HFFc6 (cell line): ENCODE data around the gene SLC34A3. TPM values are rescaled to one million over a fixed set of nuclear protein-coding genes. Genes with fewer than 3 reads are reported as not detected.
A peak's percentile ranks its signal among the peaks of the same experiment; 100 is the strongest.

Source experiments
- DNase-seq: peaks from one replicate; pipeline ENCODE4 v3.0.0-alpha.2; 2018
- H3K27ac Mint-ChIP-seq: 2 replicates; pipeline ENCODE4 v1.8.0; 2020; ENCODE audit warnings: mild to moderate bottlenecking, mixed read lengths
- H3K27me3 Mint-ChIP-seq: 2 replicates; pipeline ENCODE4 v1.8.0; 2021; ENCODE audit warnings: mild to moderate bottlenecking, moderate library complexity, mixed read lengths; ENCODE audit not compliant: insufficient read depth
- H3K36me3 Mint-ChIP-seq: 2 replicates; pipeline ENCODE4 v1.8.0; 2021; ENCODE audit warnings: low read depth, mixed read lengths
- H3K4me1 Mint-ChIP-seq: 2 replicates; pipeline ENCODE4 v1.8.0; 2020; ENCODE audit warnings: low read depth, mixed read lengths
- H3K4me3 Mint-ChIP-seq: 2 replicates; pipeline ENCODE4 v1.8.0; 2020; ENCODE audit warnings: mild to moderate bottlenecking, moderate library complexity, mixed read lengths
- H3K9me3 Mint-ChIP-seq: 2 replicates; pipeline ENCODE4 v1.8.0; 2020; ENCODE audit warnings: mild to moderate bottlenecking, mixed read lengths
- total RNA-seq, 6 experiments: library from RNA; stranded (reverse); fragmentation: NEBNext Ultra II Directional; extraction: Animal tissue kit (Norgen Biotek cat#: 25700); gene quantifications; 2 replicates in 1 of 6; 3 replicates in 5 of 6; pipeline ENCODE4 v1.2.3, GENCODE V29; 2021
- TF ChIP-seq, protein P1 (sequence below): fragments of 200-600 bp; sonication (generic); IDR thresholded peaks from 2 replicates; pipeline ENCODE4 v1.5.0; 2021; ENCODE audit warnings: antibody characterized with exemption, mild to moderate bottlenecking

SLC34A3 gene
- total RNA-seq, 6 experiments from 2014 or later, result not detected

- H3K4me1 Mint-ChIP-seq, result peaks cover 13% of the 10 kb centered on the region
- H3K4me3 Mint-ChIP-seq, result peak overlapping the region; percentile 93
- no peaks in the 10 kb centered on the region for H3K36me3 Mint-ChIP-seq
- TF ChIP-seq, protein P1, sequence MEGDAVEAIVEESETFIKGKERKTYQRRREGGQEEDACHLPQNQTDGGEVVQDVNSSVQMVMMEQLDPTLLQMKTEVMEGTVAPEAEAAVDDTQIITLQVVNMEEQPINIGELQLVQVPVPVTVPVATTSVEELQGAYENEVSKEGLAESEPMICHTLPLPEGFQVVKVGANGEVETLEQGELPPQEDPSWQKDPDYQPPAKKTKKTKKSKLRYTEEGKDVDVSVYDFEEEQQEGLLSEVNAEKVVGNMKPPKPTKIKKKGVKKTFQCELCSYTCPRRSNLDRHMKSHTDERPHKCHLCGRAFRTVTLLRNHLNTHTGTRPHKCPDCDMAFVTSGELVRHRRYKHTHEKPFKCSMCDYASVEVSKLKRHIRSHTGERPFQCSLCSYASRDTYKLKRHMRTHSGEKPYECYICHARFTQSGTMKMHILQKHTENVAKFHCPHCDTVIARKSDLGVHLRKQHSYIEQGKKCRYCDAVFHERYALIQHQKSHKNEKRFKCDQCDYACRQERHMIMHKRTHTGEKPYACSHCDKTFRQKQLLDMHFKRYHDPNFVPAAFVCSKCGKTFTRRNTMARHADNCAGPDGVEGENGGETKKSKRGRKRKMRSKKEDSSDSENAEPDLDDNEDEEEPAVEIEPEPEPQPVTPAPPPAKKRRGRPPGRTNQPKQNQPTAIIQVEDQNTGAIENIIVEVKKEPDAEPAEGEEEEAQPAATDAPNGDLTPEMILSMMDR, result no peak
- no peaks in the 10 kb centered on the region; the same call in 1 of the 2 replicates for H3K27me3 Mint-ChIP-seq
- peak overlapping the region; percentile 76 for H3K27ac Mint-ChIP-seq
- no peaks in the 10 kb centered on the region for H3K9me3 Mint-ChIP-seq
- DNase-seq, result no peak
These were observed 23.3 kb downstream of the SLC34A3 start for GRCh38 chr9:137253717-137254623.

- no peaks in the 10 kb centered on the region for H3K9me3 Mint-ChIP-seq
- H3K27me3 Mint-ChIP-seq, result no peaks in the 10 kb centered on the region; the same call in 1 of the 2 replicates
- H3K4me3 Mint-ChIP-seq, result peak within 1 kb of the TSS; percentile 93
- TF ChIP-seq, protein P1, result peak; percentile 33; the same call in 1 of the 2 replicates
- H3K4me1 Mint-ChIP-seq, result peaks cover 13% of the 10 kb centered on the region
- no peaks in the 10 kb centered on the region for H3K36me3 Mint-ChIP-seq
- H3K27ac Mint-ChIP-seq, result peak within 1 kb of the TSS; percentile 76
- peak; percentile 78 for DNase-seq
These were observed 24.1 kb downstream of the SLC34A3 start, which contains the start of gene NELFB for GRCh38 chr9:137254624-137255447. Gene NELFB, plus strand, starts transcription at chr9:137255327.

GRCh38 chr9:137255448-137256114 lies 24.9 kb downstream of the SLC34A3 start:
- TF ChIP-seq, protein P1, result no peak
- no peaks in the 10 kb centered on the region; the same call in 1 of the 2 replicates for H3K27me3 Mint-ChIP-seq
- no peak for DNase-seq
- H3K4me3 Mint-ChIP-seq, result peak overlapping the region; percentile 90
- peaks cover 13% of the 10 kb centered on the region for H3K4me1 Mint-ChIP-seq
- peak overlapping the region; percentile 42 for H3K27ac Mint-ChIP-seq
- H3K9me3 Mint-ChIP-seq, result no peaks in the 10 kb centered on the region
- H3K36me3 Mint-ChIP-seq, result no peaks in the 10 kb centered on the region

DNA sequence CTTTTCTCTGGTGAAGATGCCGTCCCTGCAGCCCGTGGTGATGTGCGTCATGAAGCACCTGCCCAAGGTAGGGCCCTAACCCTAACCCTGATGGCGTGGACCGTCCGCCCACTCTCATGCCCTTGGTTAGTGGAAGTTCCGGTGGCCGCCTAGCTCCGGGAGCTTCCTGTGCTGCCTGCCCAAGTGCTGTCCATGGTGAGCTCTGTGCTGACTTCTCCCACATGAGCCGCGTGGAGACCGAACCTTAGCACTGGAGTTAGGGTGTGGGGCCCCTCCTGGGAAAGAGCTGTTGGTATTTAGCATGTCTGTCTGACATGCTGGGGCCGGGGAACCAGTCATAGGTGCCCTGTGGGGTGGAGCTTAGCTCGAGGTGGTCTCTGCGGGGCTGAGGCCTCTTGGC lies 25.7 kb downstream of the SLC34A3 start:
- H3K27ac Mint-ChIP-seq, result no peak overlapping the region

More for the DNA sequence above, 25.7 kb downstream of the SLC34A3 start:
- H3K27me3 Mint-ChIP-seq, result no peaks in the 10 kb centered on the region; the same call in 1 of the 2 replicates
- TF ChIP-seq, protein P1, result no peak
- no peaks in the 10 kb centered on the region for H3K9me3 Mint-ChIP-seq
- peaks cover 13% of the 10 kb centered on the region for H3K4me1 Mint-ChIP-seq
- peak overlapping the region; percentile 90 for H3K4me3 Mint-ChIP-seq
- no peak for DNase-seq
- no peaks in the 10 kb centered on the region for H3K36me3 Mint-ChIP-seq
